Panc1 (cell line): ENCODE data around the gene GRIA2. TPM values are rescaled to one million over a fixed set of nuclear protein-coding genes. Genes with fewer than 3 reads are reported as not detected.

ENCODE experiments used
- ATAC-seq: fragments of 200-7000 bp; cut with Tn5 transposase; 2 replicates; pipeline ENCODE4 v1.9.1; 2020; ENCODE audit warnings: mild to moderate bottlenecking, moderate library complexity
- BruUV-seq: library from RNA; stranded (reverse); fragments of 400-500 nt; replicated peaks from 2 replicates; lab custom pipeline; 2021; lab: Mats Ljungman, UMichigan
- CTCF ChIA-PET: fragments of 300-600 bp; sonication (Branson Sonifier 250); formaldehyde crosslinking; loops from one replicate; lab custom pipeline; 2022; ENCODE audit warnings: antibody characterized with exemption; lab: Charles Lee
- POLR2A ChIA-PET: fragments of 300-600 bp; sonication (Branson Sonifier 250); formaldehyde crosslinking; loops from one replicate; lab custom pipeline; 2022; ENCODE audit warnings: antibody characterized with exemption; lab: Charles Lee
- DNase-seq: peaks from one replicate; pipeline ENCODE4 v3.0.0-alpha.2; 2010; ENCODE audit warnings: low read depth, low spot score
- H3K27ac ChIP-seq: 2 replicates; pipeline ENCODE4 v1.5.1; 2011; ENCODE audit warnings: mild to moderate bottlenecking, low read length, inconsistent platforms
- H3K27me3 ChIP-seq: fragments of 200-500 bp; sonication (Bioruptor generic); 2 replicates; pipeline ENCODE4 v1.6.0; 2014; ENCODE audit warnings: low read length, inconsistent platforms; ENCODE audit not compliant: control insufficient read depth, insufficient read depth
- H3K36me3 ChIP-seq: fragments of 200-500 bp; sonication (Bioruptor generic); 2 replicates; pipeline ENCODE4 v1.5.1; 2014; ENCODE audit warnings: inconsistent platforms, mild to moderate bottlenecking, low read length, moderate library complexity; ENCODE audit not compliant: control insufficient read depth, insufficient read depth
- H3K4me1 ChIP-seq: 2 replicates; pipeline ENCODE4 v1.5.1; 2011; ENCODE audit warnings: inconsistent platforms, mild to moderate bottlenecking, low read length, moderate library complexity; ENCODE audit not compliant: control insufficient read depth, insufficient read depth
- H3K4me3 ChIP-seq, 2 experiments: 2 replicates each; pipeline ENCODE4 v1.5.1; 2011 to 2012; ENCODE audit warnings: low read depth in 2 of 2, low read length in 2 of 2, mild to moderate bottlenecking in 2 of 2, inconsistent platforms in 1 of 2, moderate library complexity in 1 of 2
- H3K9me3 ChIP-seq: fragments of 200-500 bp; sonication (Bioruptor generic); 2 replicates; pipeline ENCODE4 v1.5.1; 2014; ENCODE audit warnings: low read depth, mild to moderate bottlenecking, inconsistent platforms, low read length, moderate library complexity; ENCODE audit not compliant: control insufficient read depth, insufficient read depth
- POLR2AphosphoS5 ChIP-seq: IDR thresholded peaks from 2 replicates; pipeline ENCODE4 v1.6.1; 2012; ENCODE audit warnings: mild to moderate bottlenecking, low read depth, low read length, moderate library complexity
- REST ChIP-seq, 2 experiments: IDR thresholded peaks; 2 replicates each; pipeline ENCODE4 v1.6.1; 2011 to 2012; ENCODE audit warnings: low read depth in 2 of 2, control low read depth in 1 of 2, low read length in 1 of 2, mild to moderate bottlenecking in 1 of 2, moderate library complexity in 1 of 2; ENCODE audit not compliant: insufficient read depth in 1 of 2
- SIN3A ChIP-seq: IDR thresholded peaks from 2 replicates; pipeline ENCODE4 v1.6.1; 2012; ENCODE audit warnings: low read depth, mild to moderate bottlenecking, low read length, moderate library complexity, borderline replicate concordance; ENCODE audit not compliant: insufficient read depth
- TCF7L2 ChIP-seq: IDR thresholded peaks from 2 replicates; pipeline ENCODE4 v1.6.1; 2011; ENCODE audit warnings: mild to moderate bottlenecking, low read depth, low read length, inconsistent platforms
- in situ Hi-C: cut with HindIII; loops from 2 replicates; pipeline ENCODE4 v1.10.0; 2016; ENCODE audit warnings: low sequenced_read_pairs, low pct_unique_long_range_greater_than_20kb
- intact Hi-C: fragments of 100-400 bp; cut with micrococcal nuclease; formaldehyde crosslinking; loops from one replicate; pipeline ENCODE4 v1.10.0; 2022; ENCODE audit not compliant: unreplicated experiment
- total RNA-seq: library from RNA; stranded (reverse); gene quantifications from one replicate; pipeline ENCODE4 v1.2.1, GENCODE V29; 2021; ENCODE audit not compliant: unreplicated experiment
- TF ChIP-seq, protein P1 (sequence below): fragments of 450-650 bp; IDR thresholded peaks from 2 replicates; pipeline ENCODE4 v1.5.1; 2017; ENCODE audit warnings: mild to moderate bottlenecking

GRIA2 gene
- total RNA-seq, 1 experiment from 2014 or later = not detected

DNA sequence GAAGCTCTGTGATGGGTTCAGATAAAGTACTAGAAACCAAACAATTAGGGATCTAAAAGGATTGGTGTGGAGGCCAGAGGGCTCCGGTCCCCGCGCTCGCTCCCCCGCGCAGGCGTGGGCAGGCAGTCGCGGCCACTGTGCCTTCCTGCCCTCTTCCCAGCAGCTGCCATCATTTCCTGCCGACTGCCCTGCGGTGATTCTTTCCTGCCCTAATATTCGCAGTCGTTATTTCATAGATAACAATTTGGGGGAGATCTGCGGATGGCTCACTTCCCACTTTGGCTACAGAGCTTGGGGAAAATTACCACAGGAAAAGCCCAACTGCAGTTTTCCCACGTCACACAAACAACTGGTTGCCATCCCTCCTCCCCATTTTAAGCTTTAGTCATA is 2.2 kb downstream of the GRIA2 start:
- ChIA-PET POLR2A (no interaction called here), CTCF (no interaction called here)
- TF ChIP-seq TCF7L2 (no peak), SIN3A (no peak), REST (IDR thresholded peaks at IDR 0.05; ENCODE audit: insufficient read depth in 1 of 2, low read depth in 2 of 2, low read length in 1 of 2) (no peak), POLR2AphosphoS5 (no peak)
- TF ChIP-seq, protein P1, sequence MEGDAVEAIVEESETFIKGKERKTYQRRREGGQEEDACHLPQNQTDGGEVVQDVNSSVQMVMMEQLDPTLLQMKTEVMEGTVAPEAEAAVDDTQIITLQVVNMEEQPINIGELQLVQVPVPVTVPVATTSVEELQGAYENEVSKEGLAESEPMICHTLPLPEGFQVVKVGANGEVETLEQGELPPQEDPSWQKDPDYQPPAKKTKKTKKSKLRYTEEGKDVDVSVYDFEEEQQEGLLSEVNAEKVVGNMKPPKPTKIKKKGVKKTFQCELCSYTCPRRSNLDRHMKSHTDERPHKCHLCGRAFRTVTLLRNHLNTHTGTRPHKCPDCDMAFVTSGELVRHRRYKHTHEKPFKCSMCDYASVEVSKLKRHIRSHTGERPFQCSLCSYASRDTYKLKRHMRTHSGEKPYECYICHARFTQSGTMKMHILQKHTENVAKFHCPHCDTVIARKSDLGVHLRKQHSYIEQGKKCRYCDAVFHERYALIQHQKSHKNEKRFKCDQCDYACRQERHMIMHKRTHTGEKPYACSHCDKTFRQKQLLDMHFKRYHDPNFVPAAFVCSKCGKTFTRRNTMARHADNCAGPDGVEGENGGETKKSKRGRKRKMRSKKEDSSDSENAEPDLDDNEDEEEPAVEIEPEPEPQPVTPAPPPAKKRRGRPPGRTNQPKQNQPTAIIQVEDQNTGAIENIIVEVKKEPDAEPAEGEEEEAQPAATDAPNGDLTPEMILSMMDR = no peak
- ATAC-seq = no peak
- Histone ChIP-seq H3K4me1 (no peaks in the 10 kb centered on the region), H3K4me3 (no peak overlapping the region; a peak in 1 of 4 replicates), H3K36me3 (no peaks in the 10 kb centered on the region), H3K27ac (no peak overlapping the region), H3K9me3 (no peaks in the 10 kb centered on the region), H3K27me3 (no peaks in the 10 kb centered on the region)
- in situ Hi-C loops = no loop called here
- intact Hi-C loops = no loop called here
- DNase-seq = no peak
- no TSS peak for BruUV-seq

DNA sequence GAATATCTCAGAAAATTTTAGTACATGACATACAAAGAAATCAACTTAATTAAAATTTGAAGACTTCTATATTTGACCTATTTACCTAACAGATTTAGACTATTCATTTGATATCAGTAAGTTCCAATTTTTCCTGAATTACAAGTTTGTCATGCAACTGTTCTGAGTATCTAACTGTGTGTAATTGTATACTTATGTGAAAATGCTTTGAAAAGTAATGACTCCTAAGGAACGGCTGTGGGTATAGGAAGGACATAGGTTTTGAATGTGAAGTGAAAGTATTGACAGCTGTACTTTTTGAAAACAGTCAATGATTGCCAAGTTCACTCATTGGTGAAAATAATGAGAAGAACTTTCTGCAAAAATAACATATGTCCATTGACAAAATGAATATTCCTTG is 2.9 kb downstream of the GRIA2 start:
- DNase-seq (no peak), ATAC-seq (no peak)
- Histone ChIP-seq H3K4me3 (no peak overlapping the region), H3K36me3 (no peaks in the 10 kb centered on the region), H3K27me3 (no peaks in the 10 kb centered on the region), H3K27ac (no peak overlapping the region), H3K9me3 (no peaks in the 10 kb centered on the region), H3K4me1 (no peaks in the 10 kb centered on the region)
- CTCF ChIA-PET = no interaction called here
- in situ Hi-C loops = no loop called here
- BruUV-seq = no TSS peak
- intact Hi-C loops = no loop called here
- POLR2A ChIA-PET = no interaction called here
- TF ChIP-seq POLR2AphosphoS5 = no peak
- no peak for TF ChIP-seq REST (IDR thresholded peaks at IDR 0.05; ENCODE audit: insufficient read depth in 1 of 2, low read depth in 2 of 2, low read length in 1 of 2)
- TF ChIP-seq, protein P1 = no peak
- TF ChIP-seq TCF7L2 = no peak
- no peak for TF ChIP-seq SIN3A
